ENCODE measurements around the gene MAPK7.

DNA sequence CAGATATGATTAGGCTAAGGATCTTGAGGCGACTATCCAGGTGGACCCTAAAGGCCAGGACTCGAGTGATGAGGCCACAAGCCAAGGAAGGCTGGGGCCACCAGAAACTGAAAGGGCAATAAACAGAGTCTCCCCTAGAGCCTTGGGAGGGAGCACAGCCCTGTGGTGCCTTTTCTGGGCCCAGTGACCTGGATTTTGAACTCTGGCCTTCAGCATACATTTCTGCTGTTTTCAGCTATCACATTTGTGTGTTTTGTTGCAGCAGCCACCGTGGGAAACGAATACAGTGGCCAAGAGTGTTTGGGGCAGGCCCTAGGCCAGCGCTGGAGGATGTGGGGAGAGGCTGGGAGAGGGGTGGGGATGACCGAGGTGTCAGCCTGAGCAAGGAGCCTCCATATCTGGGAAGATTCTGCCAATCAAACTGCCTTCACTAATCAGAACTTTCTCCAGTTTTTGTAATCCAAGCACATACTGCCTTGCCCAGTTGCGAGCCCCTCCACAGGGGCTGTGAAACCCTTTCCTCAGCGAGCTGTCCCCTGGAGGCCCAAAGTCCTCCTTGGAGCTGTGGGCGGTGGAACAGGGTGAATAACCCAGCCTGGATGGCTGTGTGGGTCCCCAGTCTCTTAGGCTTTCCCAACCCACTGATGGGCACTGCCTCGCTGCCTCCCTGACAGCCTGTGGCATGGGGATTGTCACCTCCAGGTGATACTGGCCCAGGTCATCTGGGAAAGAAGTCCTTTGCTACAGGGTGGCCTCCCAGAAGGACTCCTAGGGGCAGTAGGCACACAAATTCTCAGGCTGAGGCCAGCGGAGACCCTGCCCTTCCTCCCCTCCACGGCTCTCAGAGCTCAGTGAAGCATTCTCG lies 32.6 kb upstream of the MAPK7 start:
- TF ChIP-seq EZH2 (IDR thresholded peaks at IDR 0.05; ENCODE audit: insufficient read depth, poor library complexity, severe bottlenecking), result no peak
- TF ChIP-seq EZH2phosphoT487 (IDR thresholded peaks at IDR 0.05; ENCODE audit: insufficient read depth, low read depth), result no peak

Measured in GM23248 (cell line).